GM18511 (cell line): ENCODE results near the gene EDA2R.
A peak's percentile ranks its signal among the peaks of the same experiment; 100 is the strongest.

Experiments
- ATAC-seq: cut with Tn5 transposase; IDR thresholded peaks from one replicate; pipeline ENCODE4 v1.9.1; 2021; ENCODE audit warnings: mild to moderate bottlenecking, moderate library complexity; ENCODE audit not compliant: unreplicated experiment

The EDA2R gene

GRCh38 chrX:66638591-66639500 is at the start of gene EDA2R:
EDA2R (minus strand) TSS chrX:66639078; CDS start chrX:66616020, 23,058 bp downstream.
- ATAC-seq = peak; percentile 88

GRCh38 chrX:66684196-66684595 is 45.3 kb upstream of the EDA2R start:
- ATAC-seq = no peak

GRCh38 chrX:66680451-66680850 is 41.6 kb upstream of the EDA2R start:
- no peak for ATAC-seq

- no peak for ATAC-seq
These were observed 38.6 kb upstream of the EDA2R start for GRCh38 chrX:66677430-66677829.

- no peak for ATAC-seq
These were observed 38.1 kb upstream of the EDA2R start for GRCh38 chrX:66676990-66677389.

- ATAC-seq = no peak
These were observed 37.5 kb upstream of the EDA2R start for GRCh38 chrX:66676413-66676812.

GRCh38 chrX:66675541-66675940 is 36.7 kb upstream of the EDA2R start:
- ATAC-seq = no peak

GRCh38 chrX:66674506-66674905 is 35.6 kb upstream of the EDA2R start:
- ATAC-seq = no peak

- no peak for ATAC-seq
These were observed 33.2 kb upstream of the EDA2R start for GRCh38 chrX:66672106-66672505.

- no peak for ATAC-seq
These were observed 15.5 kb upstream of the EDA2R start for GRCh38 chrX:66654411-66654810.

- no peak for ATAC-seq
These were observed 3.5 kb downstream of the EDA2R start for GRCh38 chrX:66635360-66635759.

GRCh38 chrX:66634272-66634671 is 4.6 kb downstream of the EDA2R start:
- no peak for ATAC-seq

GRCh38 chrX:66633541-66633940 is 5.3 kb downstream of the EDA2R start:
- no peak for ATAC-seq

- ATAC-seq = no peak
These were observed 5.9 kb downstream of the EDA2R start for GRCh38 chrX:66632981-66633380.

- no peak for ATAC-seq
These were observed 6.4 kb downstream of the EDA2R start for GRCh38 chrX:66632473-66632872.

- peak; percentile 95 for ATAC-seq
These were observed 13.4 kb downstream of the EDA2R start for GRCh38 chrX:66625525-66625924.

GRCh38 chrX:66622209-66622608 is 16.7 kb downstream of the EDA2R start:
- no peak for ATAC-seq

GRCh38 chrX:66616944-66617343 is 21.9 kb downstream of the EDA2R start:
- ATAC-seq = no peak

GRCh38 chrX:66602381-66602938 is 36.4 kb downstream of the EDA2R start:
- no peak for ATAC-seq

- no peak for ATAC-seq
These were observed 37.4 kb downstream of the EDA2R start for GRCh38 chrX:66601522-66601921.

- no peak for ATAC-seq
These were observed 59.7 kb downstream of the EDA2R start for GRCh38 chrX:66579219-66579618.

GRCh38 chrX:66553973-66554372 is 84.9 kb downstream of the EDA2R start:
- no peak for ATAC-seq
